NCI-H748 treated with DMSO at 0.1 percent for 48 hours (cell line): Measurements from ENCODE around the gene SLC9A9.
"Not testable (repeated sequence)": the region's sequence is repeated elsewhere in the genome, so short reads cannot be mapped to it uniquely, and the experiment has no call there.

Experiments used
- DNase-seq: peaks from one replicate; lab custom pipeline; 2025; lab: John Stamatoyannopoulos, UW

SLC9A9 gene

GRCh38 chr3:143755978-143756377 lies 92.3 kb downstream of the SLC9A9 start:
- DNase-seq: no peak

- DNase-seq: no peak
Observed at GRCh38 chr3:143754090-143754489, 94.2 kb downstream of the SLC9A9 start.

GRCh38 chr3:143753456-143753855 lies 94.8 kb downstream of the SLC9A9 start:
- DNase-seq: no peak

GRCh38 chr3:143753006-143753405 lies 95.3 kb downstream of the SLC9A9 start:
- no peak for DNase-seq

- DNase-seq: no peak
Observed at GRCh38 chr3:143751643-143752178, 96.6 kb downstream of the SLC9A9 start.

GRCh38 chr3:143750841-143751240 lies 97.4 kb downstream of the SLC9A9 start:
- peak; percentile 48 for DNase-seq

GRCh38 chr3:143749926-143750325 lies 98.3 kb downstream of the SLC9A9 start:
- no peak for DNase-seq

- no peak for DNase-seq
Observed at GRCh38 chr3:143737065-143737464, 111.2 kb downstream of the SLC9A9 start.

GRCh38 chr3:143736205-143736997 lies 111.9 kb downstream of the SLC9A9 start:
- DNase-seq: no peak

- DNase-seq: no peak
Observed at GRCh38 chr3:143731776-143732175, 116.5 kb downstream of the SLC9A9 start.

- no peak for DNase-seq
Observed at GRCh38 chr3:143731320-143731719, 116.9 kb downstream of the SLC9A9 start.

GRCh38 chr3:143727391-143727790 lies 120.9 kb downstream of the SLC9A9 start:
- no peak for DNase-seq

GRCh38 chr3:143726727-143727126 lies 121.5 kb downstream of the SLC9A9 start:
- DNase-seq: no peak

- no peak for DNase-seq
Observed at GRCh38 chr3:143720381-143720780, 127.9 kb downstream of the SLC9A9 start.

- no peak for DNase-seq
Observed at GRCh38 chr3:143718463-143718862, 129.8 kb downstream of the SLC9A9 start.

GRCh38 chr3:143716731-143717130 lies 131.5 kb downstream of the SLC9A9 start:
- DNase-seq: no peak

GRCh38 chr3:143712522-143712921 lies 135.7 kb downstream of the SLC9A9 start:
- DNase-seq: no peak

- DNase-seq: no peak
Observed at GRCh38 chr3:143707848-143708247, 140.4 kb downstream of the SLC9A9 start.

GRCh38 chr3:143700431-143700975 lies 147.8 kb downstream of the SLC9A9 start:
- no peak for DNase-seq

- no peak for DNase-seq
Observed at GRCh38 chr3:143699424-143699823, 148.8 kb downstream of the SLC9A9 start.

GRCh38 chr3:143698682-143699303 lies 149.5 kb downstream of the SLC9A9 start:
- DNase-seq: no peak

GRCh38 chr3:143697975-143698374 lies 150.3 kb downstream of the SLC9A9 start:
- no peak for DNase-seq

- DNase-seq: not testable (repeated sequence)
Observed at GRCh38 chr3:143695333-143695732, 152.9 kb downstream of the SLC9A9 start.
